Measurements from ENCODE around the gene IFT57. TPM values are rescaled to one million over a fixed set of nuclear protein-coding genes. Genes with fewer than 3 reads are reported as not detected.
"Not testable (repeated sequence)": the region's sequence is repeated elsewhere in the genome, so short reads cannot be mapped to it uniquely, and the experiment has no call there.

Gene IFT57
- polyA plus RNA-seq, 1 of the 3 experiments (the other 2 are of a cell fraction) = 81.6 TPM

DNA sequence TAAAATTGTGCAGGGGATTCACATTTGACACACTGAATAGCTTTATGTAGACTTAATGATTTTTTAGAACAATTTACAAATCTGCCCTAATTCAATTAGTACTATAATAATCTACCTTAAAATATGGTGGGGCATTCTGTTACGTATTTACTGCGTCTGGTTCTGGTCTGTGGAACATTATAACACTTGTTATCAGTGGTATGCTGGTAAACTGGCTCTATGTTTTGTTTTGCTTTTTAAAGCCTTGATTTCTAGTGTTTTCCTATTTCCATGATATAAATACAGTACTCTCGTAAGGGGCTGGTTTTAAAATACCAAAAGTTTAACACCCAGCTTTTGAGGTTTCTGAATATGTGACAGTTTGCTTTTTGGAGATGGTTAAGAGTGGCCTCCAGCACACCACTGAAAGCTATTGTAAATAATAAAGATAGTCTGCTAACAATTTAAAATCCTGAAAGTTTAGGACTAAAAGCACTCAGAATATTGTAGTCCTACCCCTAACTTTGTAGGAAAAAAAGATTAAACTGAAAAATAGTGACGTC, 65.8 kb downstream of the IFT57 start:
- no peaks in the 10 kb centered on the region for H3K36me3 ChIP-seq (replicated peaks in 1 of 2; ENCODE audit: control insufficient read depth in 1 of 2, insufficient read depth in 2 of 2, low read length in 1 of 2)
- no peak overlapping the region for H2AFZ ChIP-seq (ENCODE audit: low read depth)
- no peak overlapping the region for H3K4me3 ChIP-seq (ENCODE audit: low read depth in 2 of 2, low read length in 1 of 2)
- TF ChIP-seq, protein P1, sequence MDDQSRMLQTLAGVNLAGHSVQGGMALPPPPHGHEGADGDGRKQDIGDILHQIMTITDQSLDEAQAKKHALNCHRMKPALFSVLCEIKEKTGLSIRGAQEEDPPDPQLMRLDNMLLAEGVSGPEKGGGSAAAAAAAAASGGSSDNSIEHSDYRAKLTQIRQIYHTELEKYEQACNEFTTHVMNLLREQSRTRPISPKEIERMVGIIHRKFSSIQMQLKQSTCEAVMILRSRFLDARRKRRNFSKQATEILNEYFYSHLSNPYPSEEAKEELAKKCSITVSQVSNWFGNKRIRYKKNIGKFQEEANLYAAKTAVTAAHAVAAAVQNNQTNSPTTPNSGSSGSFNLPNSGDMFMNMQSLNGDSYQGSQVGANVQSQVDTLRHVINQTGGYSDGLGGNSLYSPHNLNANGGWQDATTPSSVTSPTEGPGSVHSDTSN (IDR thresholded peaks at IDR 0.05) = no peak
- TF ChIP-seq FOXJ3 (CRISPR knock-in tag; IDR thresholded peaks at IDR 0.05) (no peak), NRF1 (IDR thresholded peaks at IDR 0.05; ENCODE audit: low read depth, low read length) (no peak), CHD2 (IDR thresholded peaks at IDR 0.05; ENCODE audit: low read length, partially characterized antibody) (no peak), TCF12 (IDR thresholded peaks at IDR 0.05) (no peak), RAD21 (IDR thresholded peaks at IDR 0.05; ENCODE audit: low read length) (no peak), GATA2 (CRISPR knock-in tag; IDR thresholded peaks at IDR 0.05) (no peak), MXI1 (IDR thresholded peaks at IDR 0.05; ENCODE audit: low read depth, low read length) (no peak), EP300 (IDR thresholded peaks at IDR 0.05; ENCODE audit: borderline replicate concordance in 1 of 2, low read depth in 1 of 2, low read length in 1 of 2) (no peak), GABPA (IDR thresholded peaks at IDR 0.05; ENCODE audit: low read depth) (no peak), NFIC (IDR thresholded peaks at IDR 0.05; ENCODE audit: borderline replicate concordance) (no peak), EZH2phosphoT487 (IDR thresholded peaks at IDR 0.05; ENCODE audit: borderline replicate concordance, low read depth) (no peak), MEF2A (IDR thresholded peaks at IDR 0.05; ENCODE audit: borderline replicate concordance, low read depth) (no peak), TAF1 (IDR thresholded peaks at IDR 0.05; ENCODE audit: borderline replicate concordance, low read depth, low read length) (no peak)
- TF ChIP-seq, protein P2, sequence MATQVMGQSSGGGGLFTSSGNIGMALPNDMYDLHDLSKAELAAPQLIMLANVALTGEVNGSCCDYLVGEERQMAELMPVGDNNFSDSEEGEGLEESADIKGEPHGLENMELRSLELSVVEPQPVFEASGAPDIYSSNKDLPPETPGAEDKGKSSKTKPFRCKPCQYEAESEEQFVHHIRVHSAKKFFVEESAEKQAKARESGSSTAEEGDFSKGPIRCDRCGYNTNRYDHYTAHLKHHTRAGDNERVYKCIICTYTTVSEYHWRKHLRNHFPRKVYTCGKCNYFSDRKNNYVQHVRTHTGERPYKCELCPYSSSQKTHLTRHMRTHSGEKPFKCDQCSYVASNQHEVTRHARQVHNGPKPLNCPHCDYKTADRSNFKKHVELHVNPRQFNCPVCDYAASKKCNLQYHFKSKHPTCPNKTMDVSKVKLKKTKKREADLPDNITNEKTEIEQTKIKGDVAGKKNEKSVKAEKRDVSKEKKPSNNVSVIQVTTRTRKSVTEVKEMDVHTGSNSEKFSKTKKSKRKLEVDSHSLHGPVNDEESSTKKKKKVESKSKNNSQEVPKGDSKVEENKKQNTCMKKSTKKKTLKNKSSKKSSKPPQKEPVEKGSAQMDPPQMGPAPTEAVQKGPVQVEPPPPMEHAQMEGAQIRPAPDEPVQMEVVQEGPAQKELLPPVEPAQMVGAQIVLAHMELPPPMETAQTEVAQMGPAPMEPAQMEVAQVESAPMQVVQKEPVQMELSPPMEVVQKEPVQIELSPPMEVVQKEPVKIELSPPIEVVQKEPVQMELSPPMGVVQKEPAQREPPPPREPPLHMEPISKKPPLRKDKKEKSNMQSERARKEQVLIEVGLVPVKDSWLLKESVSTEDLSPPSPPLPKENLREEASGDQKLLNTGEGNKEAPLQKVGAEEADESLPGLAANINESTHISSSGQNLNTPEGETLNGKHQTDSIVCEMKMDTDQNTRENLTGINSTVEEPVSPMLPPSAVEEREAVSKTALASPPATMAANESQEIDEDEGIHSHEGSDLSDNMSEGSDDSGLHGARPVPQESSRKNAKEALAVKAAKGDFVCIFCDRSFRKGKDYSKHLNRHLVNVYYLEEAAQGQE (IDR thresholded peaks at IDR 0.05; ENCODE audit: low read depth, low read length) = no peak
- TF ChIP-seq, protein P3, sequence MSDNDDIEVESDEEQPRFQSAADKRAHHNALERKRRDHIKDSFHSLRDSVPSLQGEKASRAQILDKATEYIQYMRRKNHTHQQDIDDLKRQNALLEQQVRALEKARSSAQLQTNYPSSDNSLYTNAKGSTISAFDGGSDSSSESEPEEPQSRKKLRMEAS (IDR thresholded peaks at IDR 0.05; ENCODE audit: low read depth) = no peak
- TF ChIP-seq, protein P4, sequence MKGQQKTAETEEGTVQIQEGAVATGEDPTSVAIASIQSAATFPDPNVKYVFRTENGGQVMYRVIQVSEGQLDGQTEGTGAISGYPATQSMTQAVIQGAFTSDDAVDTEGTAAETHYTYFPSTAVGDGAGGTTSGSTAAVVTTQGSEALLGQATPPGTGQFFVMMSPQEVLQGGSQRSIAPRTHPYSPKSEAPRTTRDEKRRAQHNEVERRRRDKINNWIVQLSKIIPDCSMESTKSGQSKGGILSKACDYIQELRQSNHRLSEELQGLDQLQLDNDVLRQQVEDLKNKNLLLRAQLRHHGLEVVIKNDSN (IDR thresholded peaks at IDR 0.05; ENCODE audit: borderline replicate concordance, low read depth) = no peak
- TF ChIP-seq, protein P5, sequence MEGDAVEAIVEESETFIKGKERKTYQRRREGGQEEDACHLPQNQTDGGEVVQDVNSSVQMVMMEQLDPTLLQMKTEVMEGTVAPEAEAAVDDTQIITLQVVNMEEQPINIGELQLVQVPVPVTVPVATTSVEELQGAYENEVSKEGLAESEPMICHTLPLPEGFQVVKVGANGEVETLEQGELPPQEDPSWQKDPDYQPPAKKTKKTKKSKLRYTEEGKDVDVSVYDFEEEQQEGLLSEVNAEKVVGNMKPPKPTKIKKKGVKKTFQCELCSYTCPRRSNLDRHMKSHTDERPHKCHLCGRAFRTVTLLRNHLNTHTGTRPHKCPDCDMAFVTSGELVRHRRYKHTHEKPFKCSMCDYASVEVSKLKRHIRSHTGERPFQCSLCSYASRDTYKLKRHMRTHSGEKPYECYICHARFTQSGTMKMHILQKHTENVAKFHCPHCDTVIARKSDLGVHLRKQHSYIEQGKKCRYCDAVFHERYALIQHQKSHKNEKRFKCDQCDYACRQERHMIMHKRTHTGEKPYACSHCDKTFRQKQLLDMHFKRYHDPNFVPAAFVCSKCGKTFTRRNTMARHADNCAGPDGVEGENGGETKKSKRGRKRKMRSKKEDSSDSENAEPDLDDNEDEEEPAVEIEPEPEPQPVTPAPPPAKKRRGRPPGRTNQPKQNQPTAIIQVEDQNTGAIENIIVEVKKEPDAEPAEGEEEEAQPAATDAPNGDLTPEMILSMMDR (IDR thresholded peaks at IDR 0.05) = no peak
- H3K9me3 ChIP-seq = no peaks in the 10 kb centered on the region
- H3K9me2 ChIP-seq = no peaks in the 10 kb centered on the region
- no peaks in the 10 kb centered on the region for H4K20me1 ChIP-seq (ENCODE audit: insufficient read depth)
- no peak overlapping the region for H3K9ac ChIP-seq
- peaks cover 0 to 7% of the 10 kb centered on the region in 2 experiments; a peak in 2 of 4 replicates for H3K4me1 ChIP-seq (ENCODE audit: control insufficient read depth in 1 of 2, insufficient read depth in 2 of 2, low read depth in 1 of 2, low read length in 1 of 2)
- DNase-seq = no peak
- no peaks in the 10 kb centered on the region for H3F3A ChIP-seq (replicated peaks; ENCODE audit: insufficient read depth)
- H3K27ac ChIP-seq (ENCODE audit: low read depth in 2 of 2, low read length in 1 of 2) = no peak overlapping the region
- no peaks in the 10 kb centered on the region for H3K27me3 ChIP-seq (ENCODE audit: insufficient read depth)
- no peaks in the 10 kb centered on the region for H3K79me2 ChIP-seq (ENCODE audit: insufficient read depth)
- no peak overlapping the region for H3K4me2 ChIP-seq
- ChIA-PET POLR2A (no interaction called here), CTCF (no interaction called here)
- WGBS (ENCODE audit: low lambda C conversion rate) = 92% methylated on average over 4 of the region's 4 CpGs

DNA sequence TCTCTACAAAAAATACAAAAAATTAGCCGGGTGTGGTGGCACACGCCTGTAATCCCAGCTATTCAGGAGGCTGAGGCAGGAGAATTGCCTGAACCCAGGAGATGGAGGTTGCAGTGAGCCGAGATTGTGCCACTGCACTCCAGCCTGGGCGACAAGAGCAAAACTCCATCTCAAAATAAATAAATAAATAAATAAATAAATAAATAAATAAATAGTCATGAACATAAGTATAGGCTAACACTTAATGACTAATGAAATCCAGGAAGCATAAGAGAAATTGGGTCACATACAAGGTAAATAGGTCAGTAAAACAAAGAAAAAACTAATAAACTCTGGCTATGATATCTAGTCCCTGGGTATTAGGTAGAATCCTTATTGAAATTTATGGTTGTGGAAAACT, 66.6 kb downstream of the IFT57 start:
- H3K9me2 ChIP-seq; H3F3A ChIP-seq (replicated peaks; ENCODE audit: insufficient read depth); H3K27ac ChIP-seq (ENCODE audit: low read depth in 2 of 2, low read length in 1 of 2); H3K4me1 ChIP-seq (ENCODE audit: control insufficient read depth in 1 of 2, insufficient read depth in 2 of 2, low read depth in 1 of 2, low read length in 1 of 2); H3K36me3 ChIP-seq (replicated peaks in 1 of 2; ENCODE audit: control insufficient read depth in 1 of 2, insufficient read depth in 2 of 2, low read length in 1 of 2); H4K20me1 ChIP-seq (ENCODE audit: insufficient read depth); H3K9me3 ChIP-seq; CTCF ChIA-PET; H3K4me2 ChIP-seq; H3K27me3 ChIP-seq (ENCODE audit: insufficient read depth); POLR2A ChIA-PET; H3K79me2 ChIP-seq (ENCODE audit: insufficient read depth); H3K9ac ChIP-seq; H2AFZ ChIP-seq (ENCODE audit: low read depth); H3K4me3 ChIP-seq (ENCODE audit: low read depth in 2 of 2, low read length in 1 of 2); DNase-seq: not testable (repeated sequence)
- WGBS (ENCODE audit: low lambda C conversion rate) = 95% methylated on average over 4 of the region's 4 CpGs

Measured in SK-N-SH (cell line).